MCF 10A (cell line): ENCODE data around the gene NEK10. TPM values are rescaled to one million over a fixed set of nuclear protein-coding genes. Genes with fewer than 3 reads are reported as not detected.
"Not testable (repeated sequence)": the region's sequence is repeated elsewhere in the genome, so short reads cannot be mapped to it uniquely, and the experiment has no call there.

Experiments
- BruUV-seq: library from RNA; stranded (reverse); fragments of 400-500 nt; replicated peaks from 2 replicates; lab custom pipeline; 2021; lab: Mats Ljungman, UMichigan
- CTCF ChIA-PET: fragments of 300-600 bp; sonication (Branson Sonifier 250); formaldehyde crosslinking; extraction: SDS; loops from one replicate; lab custom pipeline; 2021; ENCODE audit warnings: antibody characterized with exemption, inconsistent platforms; lab: Yijun Ruan, JAX
- POLR2A ChIA-PET: fragments of 300-600, 350-650 bp; sonication (Branson Sonifier 250); formaldehyde crosslinking; extraction: SDS; loops from one replicate; lab custom pipeline; 2020; ENCODE audit warnings: antibody characterized with exemption, inconsistent platforms; lab: Yijun Ruan, JAX
- DNase-seq: peaks from one replicate; pipeline ENCODE4 v3.0.0-alpha.2; 2018; ENCODE audit not compliant: unreplicated experiment
- H3K27ac Mint-ChIP-seq: one replicate; pipeline ENCODE4 v1.8.0; 2022; ENCODE audit warnings: mild to moderate bottlenecking, low read depth, mixed read lengths; ENCODE audit not compliant: unreplicated experiment
- H3K27me3 Mint-ChIP-seq: one replicate; pipeline ENCODE4 v1.8.0; 2022; ENCODE audit warnings: mixed read lengths; ENCODE audit not compliant: insufficient read depth, unreplicated experiment
- H3K36me3 Mint-ChIP-seq: one replicate; pipeline ENCODE4 v1.8.0; 2022; ENCODE audit warnings: mild to moderate bottlenecking, moderate library complexity, mixed read lengths; ENCODE audit not compliant: insufficient read depth, unreplicated experiment
- H3K4me1 Mint-ChIP-seq: one replicate; pipeline ENCODE4 v1.8.0; 2022; ENCODE audit warnings: mixed read lengths; ENCODE audit not compliant: insufficient read depth, unreplicated experiment
- H3K4me3 Mint-ChIP-seq: one replicate; pipeline ENCODE4 v1.8.0; 2022; ENCODE audit warnings: mild to moderate bottlenecking, moderate library complexity, mixed read lengths; ENCODE audit not compliant: unreplicated experiment
- H3K9me3 Mint-ChIP-seq: one replicate; pipeline ENCODE4 v1.8.0; 2022; ENCODE audit warnings: mixed read lengths; ENCODE audit not compliant: unreplicated experiment
- intact Hi-C: fragments of 100-400 bp; cut with micrococcal nuclease; formaldehyde crosslinking; loops from 2 replicates; pipeline ENCODE4 v1.14.1; 2022
- total RNA-seq: library from RNA; stranded (reverse); gene quantifications from 2 replicates; pipeline ENCODE4 v1.2.3, GENCODE V29; 2022
- TF ChIP-seq, protein P1 (sequence below): fragments of 200-600 bp; IDR thresholded peaks from one replicate; pipeline ENCODE4 v1.8.0; 2022; ENCODE audit warnings: antibody characterized with exemption, mild to moderate bottlenecking; ENCODE audit not compliant: unreplicated experiment

The NEK10 gene
- total RNA-seq, 1 experiment from 2014 or later: 0.44 TPM

GRCh38 chr3:27293939-27294338 is 75.2 kb downstream of the NEK10 start:
- intact Hi-C loops: no loop called here
- CTCF ChIA-PET: interaction anchor here (0.7 to 1.6 kb wide), 2 partner anchors 18 to 689 kb away, joined by 3 to 4 read pairs; no protein-coding TSS in a partner anchor

GRCh38 chr3:27290760-27291159 is 78.4 kb downstream of the NEK10 start:
- Mint-ChIP-seq H3K36me3 (no peaks in the 10 kb centered on the region), H3K27ac (no peak overlapping the region), H3K27me3 (no peaks in the 10 kb centered on the region), H3K4me1 (no peaks in the 10 kb centered on the region), H3K9me3 (no peaks in the 10 kb centered on the region), H3K4me3 (no peak overlapping the region)
- no peak for DNase-seq
- ChIA-PET CTCF (no interaction called here), POLR2A (no interaction called here)
- no TSS peak for BruUV-seq
- TF ChIP-seq, protein P1, sequence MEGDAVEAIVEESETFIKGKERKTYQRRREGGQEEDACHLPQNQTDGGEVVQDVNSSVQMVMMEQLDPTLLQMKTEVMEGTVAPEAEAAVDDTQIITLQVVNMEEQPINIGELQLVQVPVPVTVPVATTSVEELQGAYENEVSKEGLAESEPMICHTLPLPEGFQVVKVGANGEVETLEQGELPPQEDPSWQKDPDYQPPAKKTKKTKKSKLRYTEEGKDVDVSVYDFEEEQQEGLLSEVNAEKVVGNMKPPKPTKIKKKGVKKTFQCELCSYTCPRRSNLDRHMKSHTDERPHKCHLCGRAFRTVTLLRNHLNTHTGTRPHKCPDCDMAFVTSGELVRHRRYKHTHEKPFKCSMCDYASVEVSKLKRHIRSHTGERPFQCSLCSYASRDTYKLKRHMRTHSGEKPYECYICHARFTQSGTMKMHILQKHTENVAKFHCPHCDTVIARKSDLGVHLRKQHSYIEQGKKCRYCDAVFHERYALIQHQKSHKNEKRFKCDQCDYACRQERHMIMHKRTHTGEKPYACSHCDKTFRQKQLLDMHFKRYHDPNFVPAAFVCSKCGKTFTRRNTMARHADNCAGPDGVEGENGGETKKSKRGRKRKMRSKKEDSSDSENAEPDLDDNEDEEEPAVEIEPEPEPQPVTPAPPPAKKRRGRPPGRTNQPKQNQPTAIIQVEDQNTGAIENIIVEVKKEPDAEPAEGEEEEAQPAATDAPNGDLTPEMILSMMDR: no peak
- intact Hi-C loops: no loop called here

More at GRCh38 chr3:27293939-27294338, 75.2 kb downstream of the NEK10 start:
- Mint-ChIP-seq H3K9me3 (peaks cover 6% of the 10 kb centered on the region), H3K27ac (no peak overlapping the region), H3K4me1 (no peaks in the 10 kb centered on the region), H3K27me3 (no peaks in the 10 kb centered on the region), H3K4me3 (no peak overlapping the region), H3K36me3 (no peaks in the 10 kb centered on the region)
- TF ChIP-seq, protein P1: no peak
- BruUV-seq: no TSS peak
- POLR2A ChIA-PET: no interaction called here
- no peak for DNase-seq

- no peaks in the 10 kb centered on the region for H3K36me3 Mint-ChIP-seq
- H3K9me3 Mint-ChIP-seq: no peaks in the 10 kb centered on the region
- no peaks in the 10 kb centered on the region for H3K4me1 Mint-ChIP-seq
- no peak overlapping the region for H3K4me3 Mint-ChIP-seq
- POLR2A ChIA-PET: no interaction called here
- intact Hi-C loops: no loop called here
- DNase-seq: no peak
- H3K27me3 Mint-ChIP-seq: no peaks in the 10 kb centered on the region
- TF ChIP-seq, protein P1: no peak
- CTCF ChIA-PET: no interaction called here
- H3K27ac Mint-ChIP-seq: no peak overlapping the region
- no TSS peak for BruUV-seq
Measured at GRCh38 chr3:27289769-27290413, 79.3 kb downstream of the NEK10 start.

- H3K36me3 Mint-ChIP-seq: no peaks in the 10 kb centered on the region
- DNase-seq: no peak
- H3K27me3 Mint-ChIP-seq: no peaks in the 10 kb centered on the region
- POLR2A ChIA-PET: interaction anchor here (0.6 kb wide), 1 partner anchor 905 kb away, joined by 4 read pairs; no protein-coding TSS in a partner anchor
- intact Hi-C loops: no loop called here
- no peak overlapping the region for H3K4me3 Mint-ChIP-seq
- no peaks in the 10 kb centered on the region for H3K4me1 Mint-ChIP-seq
- no TSS peak for BruUV-seq
- TF ChIP-seq, protein P1: no peak
- no peak overlapping the region for H3K27ac Mint-ChIP-seq
- H3K9me3 Mint-ChIP-seq: no peaks in the 10 kb centered on the region
- CTCF ChIA-PET: interaction anchor here (2.7 kb wide), 1 partner anchor 34 kb away, joined by 9 read pairs; no protein-coding TSS in a partner anchor
Measured at GRCh38 chr3:27287052-27287451, 82.1 kb downstream of the NEK10 start.

DNA sequence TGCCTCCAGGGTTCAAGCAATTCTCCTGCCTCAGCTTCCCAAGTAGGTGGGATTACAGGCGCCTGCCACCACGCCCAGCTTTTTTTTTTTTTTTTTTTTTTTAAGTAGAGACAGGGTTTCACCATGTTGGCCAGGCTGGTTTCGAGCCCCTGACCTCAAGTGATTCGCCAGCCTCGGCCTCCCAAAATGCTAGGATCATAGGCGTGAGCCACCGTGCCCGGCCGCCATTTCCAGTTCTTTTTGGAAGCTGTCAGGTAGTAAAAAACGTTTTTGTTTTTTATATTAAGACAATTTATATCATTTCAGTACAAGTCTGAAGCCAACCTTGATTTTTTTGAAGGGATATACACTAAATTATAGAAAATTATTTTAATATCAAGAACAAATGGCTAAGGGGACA is 82.7 kb downstream of the NEK10 start:
- H3K36me3 Mint-ChIP-seq, H3K27me3 Mint-ChIP-seq, DNase-seq, H3K4me3 Mint-ChIP-seq, H3K9me3 Mint-ChIP-seq, H3K27ac Mint-ChIP-seq, H3K4me1 Mint-ChIP-seq, BruUV-seq, intact Hi-C loops, POLR2A ChIA-PET: not testable (repeated sequence)
- CTCF ChIA-PET: interaction anchor here (2.7 kb wide), 1 partner anchor 33 kb away, joined by 9 read pairs; no protein-coding TSS in a partner anchor
